Activated B cell treated with CpG ODN at 0.5 μM for 24 hours (primary cell): ENCODE results near the gene ACTG2. TPM values are rescaled to one million over a fixed set of nuclear protein-coding genes. Genes with fewer than 3 reads are reported as not detected.

Experiments
- ATAC-seq: fragments of 200-7000 bp; cut with Tn5 transposase; one replicate; pipeline ENCODE4 v1.10.0; 2021; ENCODE audit warnings: low read depth, mild to moderate bottlenecking, moderate library complexity
- CTCF ChIA-PET: fragments of 350-600 bp; sonication (Branson Sonifier 250); formaldehyde crosslinking; loops from one replicate; lab custom pipeline; 2021; ENCODE audit warnings: antibody characterized with exemption; lab: Charles Lee
- POLR2A ChIA-PET: fragments of 350-600 bp; sonication (Branson Sonifier 250); formaldehyde crosslinking; loops from one replicate; lab custom pipeline; 2021; ENCODE audit warnings: antibody characterized with exemption; lab: Charles Lee
- DNase-seq: peaks from one replicate; pipeline ENCODE4 v3.0.0; 2022
- H3K27ac Mint-ChIP-seq: one replicate; pipeline ENCODE4 v1.8.0; 2020; ENCODE audit warnings: mixed read lengths
- H3K27me3 Mint-ChIP-seq: one replicate; pipeline ENCODE4 v1.8.0; 2021; ENCODE audit warnings: mixed read lengths
- H3K36me3 Mint-ChIP-seq: one replicate; pipeline ENCODE4 v1.8.0; 2021; ENCODE audit warnings: low read depth, mixed read lengths
- H3K4me1 Mint-ChIP-seq: one replicate; pipeline ENCODE4 v1.8.0; 2021; ENCODE audit warnings: mixed read lengths
- H3K4me3 Mint-ChIP-seq: one replicate; pipeline ENCODE4 v1.8.0; 2020; ENCODE audit warnings: mild to moderate bottlenecking, mixed read lengths
- H3K9me3 Mint-ChIP-seq: one replicate; pipeline ENCODE4 v1.8.0; 2020; ENCODE audit warnings: mixed read lengths
- CTCF ChIP-seq: fragments of 200-600 bp; IDR thresholded peaks from one replicate; pipeline ENCODE4 v1.8.0; 2022; ENCODE audit warnings: antibody characterized with exemption, mild to moderate bottlenecking
- intact Hi-C: fragments of 100-400 bp; cut with micrococcal nuclease; formaldehyde crosslinking; loops from one replicate; pipeline ENCODE4 v1.15.1; 2024
- total RNA-seq: library from RNA; stranded (reverse); gene quantifications from 2 replicates; pipeline ENCODE4 v1.2.3, GENCODE V29; 2022

Gene ACTG2
- total RNA-seq, 1 donor from 2014 or later = not detected

- CTCF ChIA-PET = interaction anchor here (0.7 to 0.9 kb wide), 2 partner anchors 28 to 211 kb away, joined by 3 read pairs; no protein-coding TSS in a partner anchor
- intact Hi-C loops = no loop called here
- Mint-ChIP-seq H3K4me1 (peaks cover 2% of the 10 kb centered on the region), H3K4me3 (no peak overlapping the region), H3K27ac (no peak overlapping the region), H3K9me3 (no peaks in the 10 kb centered on the region), H3K36me3 (no peaks in the 10 kb centered on the region), H3K27me3 (no peaks in the 10 kb centered on the region)
- DNase-seq (no peak), ATAC-seq (no peak)
- POLR2A ChIA-PET = interaction anchor here (1.0 kb wide), 1 partner anchor 194 kb away, joined by 3 read pairs; no protein-coding TSS in a partner anchor
- TF ChIP-seq CTCF = no peak
Measured at GRCh38 chr2:73910873-73911547, 18.2 kb downstream of the ACTG2 start.

- TF ChIP-seq CTCF = no peak
- H3K9me3 Mint-ChIP-seq = no peaks in the 10 kb centered on the region
- POLR2A ChIA-PET = interaction anchor here (1.0 kb wide), 1 partner anchor 193 kb away, joined by 3 read pairs; no protein-coding TSS in a partner anchor
- no peak overlapping the region for H3K27ac Mint-ChIP-seq
- intact Hi-C loops = no loop called here
- H3K27me3 Mint-ChIP-seq = no peaks in the 10 kb centered on the region
- CTCF ChIA-PET = interaction anchor here (0.7 to 0.9 kb wide), 2 partner anchors 27 to 210 kb away, joined by 3 read pairs; no protein-coding TSS in a partner anchor
- peaks cover 2% of the 10 kb centered on the region for H3K4me1 Mint-ChIP-seq
- no peak overlapping the region for H3K4me3 Mint-ChIP-seq
- ATAC-seq (no peak), DNase-seq (no peak)
- no peaks in the 10 kb centered on the region for H3K36me3 Mint-ChIP-seq
Measured at GRCh38 chr2:73911548-73912208, 18.9 kb downstream of the ACTG2 start.

- no peaks in the 10 kb centered on the region for H3K27me3 Mint-ChIP-seq
- no peak overlapping the region for H3K4me3 Mint-ChIP-seq
- DNase-seq = no peak
- ChIA-PET CTCF (no interaction called here), POLR2A (interaction anchor here (0.5 to 0.6 kb wide), 3 partner anchors 113 to 207 kb away, joined by 3 read pairs; no protein-coding TSS in a partner anchor)
- H3K4me1 Mint-ChIP-seq = no peaks in the 10 kb centered on the region
- no peaks in the 10 kb centered on the region for H3K36me3 Mint-ChIP-seq
- no peak for TF ChIP-seq CTCF
- intact Hi-C loops = no loop called here
- no peak for ATAC-seq
- H3K9me3 Mint-ChIP-seq = no peaks in the 10 kb centered on the region
- no peak overlapping the region for H3K27ac Mint-ChIP-seq
Measured at GRCh38 chr2:73913414-73914054, 20.7 kb downstream of the ACTG2 start.

- intact Hi-C loops = no loop called here
- Mint-ChIP-seq H3K27me3 (no peaks in the 10 kb centered on the region), H3K4me1 (no peaks in the 10 kb centered on the region), H3K27ac (no peak overlapping the region), H3K36me3 (no peaks in the 10 kb centered on the region), H3K4me3 (no peak overlapping the region), H3K9me3 (no peaks in the 10 kb centered on the region)
- DNase-seq (no peak), ATAC-seq (no peak)
- CTCF ChIA-PET = no interaction called here
- POLR2A ChIA-PET = interaction anchor here (0.6 to 0.7 kb wide), 2 partner anchors 9 to 143 kb away, joined by 3 to 9 read pairs; no protein-coding TSS in a partner anchor
- TF ChIP-seq CTCF = no peak
Measured at GRCh38 chr2:73914667-73915066, 21.9 kb downstream of the ACTG2 start.
